G401.6 (cell line): Measurements from ENCODE around the gene GPR137.
"Not testable (repeated sequence)": the region's sequence is repeated elsewhere in the genome, so short reads cannot be mapped to it uniquely, and the experiment has no call there.

Experiments
- FAIRE-seq: peaks from 2 replicates; lab custom pipeline; 2012; peaks lifted over from hg19 to GRCh38; lab: Jason Lieb, UNC

The GPR137 gene

DNA sequence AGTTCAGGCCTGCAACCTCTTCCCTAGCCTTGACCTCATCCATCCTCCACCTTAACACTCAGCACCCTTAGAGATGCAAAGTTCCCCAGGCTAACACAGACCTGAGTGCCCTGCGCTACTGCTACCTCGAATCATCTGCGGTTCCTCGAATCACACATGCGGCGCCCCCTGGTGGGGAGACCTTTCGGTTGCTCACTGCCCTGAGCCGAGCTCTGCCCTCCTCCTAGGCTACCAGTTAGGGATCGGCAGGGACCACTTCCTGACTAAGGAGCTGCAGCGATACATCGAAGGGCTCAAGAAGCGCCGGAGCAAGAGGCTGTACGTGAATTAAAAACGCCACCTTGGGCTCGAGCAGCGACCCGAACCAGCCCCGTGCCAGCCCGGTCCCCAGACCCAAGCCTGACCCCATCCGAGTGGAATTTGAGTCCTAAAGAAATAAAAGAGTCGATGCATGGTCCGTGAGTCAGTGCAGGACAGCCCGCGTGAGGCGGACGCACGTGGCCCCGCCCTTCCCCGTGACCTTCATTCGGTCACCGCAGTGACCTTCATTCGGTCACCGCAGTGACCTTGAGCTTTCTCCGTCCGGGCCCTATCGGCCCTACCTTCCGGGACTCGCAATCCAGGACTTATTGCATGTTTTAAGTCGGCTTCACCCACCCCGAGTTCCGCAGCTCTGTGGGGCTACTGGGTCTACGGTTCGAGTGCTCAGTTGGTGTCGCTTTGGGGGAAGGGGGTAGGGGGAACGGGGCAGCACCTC, 18.8 kb downstream of the GPR137 start:
- peak; percentile 91 for FAIRE-seq

DNA sequence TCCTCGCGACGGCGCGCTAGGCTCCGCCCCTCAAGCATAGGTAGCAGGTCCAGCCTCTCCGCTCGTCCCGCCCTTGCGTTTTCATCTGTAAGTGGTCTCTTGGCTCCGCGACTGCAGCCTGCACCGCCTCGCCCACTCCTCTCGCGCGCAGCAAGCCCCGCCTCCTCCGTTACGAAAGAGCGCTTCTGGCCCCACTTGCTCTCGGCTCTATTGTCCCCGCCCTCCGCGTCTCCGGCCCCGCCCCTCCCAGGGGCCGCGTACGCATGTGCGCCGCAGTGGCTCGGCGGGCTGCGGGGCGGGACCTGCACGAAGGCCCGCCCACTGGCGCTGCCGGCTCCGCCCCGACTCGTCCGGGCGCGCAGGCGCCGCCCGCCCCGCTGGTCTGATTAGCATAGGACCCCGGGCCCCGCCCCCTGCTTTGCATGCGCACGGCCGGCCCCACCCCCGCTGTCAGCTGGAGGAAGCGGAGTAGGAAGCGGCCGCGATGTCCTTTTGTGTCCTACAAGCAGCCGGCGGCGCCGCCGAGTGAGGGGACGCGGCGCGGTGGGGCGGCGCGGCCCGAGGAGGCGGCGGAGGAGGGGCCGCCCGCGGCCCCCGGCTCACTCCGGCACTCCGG, 19.5 kb downstream of the GPR137 start, which contains the start of gene ESRRA:
ESRRA (plus strand) TSS at position 450 of the 616 bp plus-strand sequence. CDS start 1,656 bp downstream, outside the sequence.
- peak; percentile 84 for FAIRE-seq

GRCh38 chr11:64305691-64306562, 20.3 kb downstream of the GPR137 start:
- FAIRE-seq, result no peak

DNA sequence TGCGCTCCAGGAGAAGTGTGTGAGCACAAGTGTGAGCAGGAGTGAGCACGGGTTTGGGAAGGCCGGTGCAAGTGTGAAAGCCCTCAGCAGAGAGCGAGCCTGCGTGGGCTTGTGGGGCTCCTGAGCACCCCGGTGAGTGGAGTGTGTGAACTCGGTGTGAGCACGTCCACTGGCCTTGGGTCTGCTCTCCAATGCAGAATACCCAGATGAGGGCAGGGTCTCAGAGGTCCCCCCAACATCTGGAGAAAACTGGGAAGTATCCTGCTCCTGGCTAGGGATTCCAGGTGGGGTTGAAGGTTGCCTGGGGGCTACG, 20.9 kb downstream of the GPR137 start:
- FAIRE-seq, result no peak

- FAIRE-seq, result no peak
Observed at GRCh38 chr11:64306876-64307622, 21.4 kb downstream of the GPR137 start.

GRCh38 chr11:64307795-64308194, 22.1 kb downstream of the GPR137 start:
- not testable (repeated sequence) for FAIRE-seq

- FAIRE-seq, result no peak
Observed at GRCh38 chr11:64312947-64313346, 27.3 kb downstream of the GPR137 start.

DNA sequence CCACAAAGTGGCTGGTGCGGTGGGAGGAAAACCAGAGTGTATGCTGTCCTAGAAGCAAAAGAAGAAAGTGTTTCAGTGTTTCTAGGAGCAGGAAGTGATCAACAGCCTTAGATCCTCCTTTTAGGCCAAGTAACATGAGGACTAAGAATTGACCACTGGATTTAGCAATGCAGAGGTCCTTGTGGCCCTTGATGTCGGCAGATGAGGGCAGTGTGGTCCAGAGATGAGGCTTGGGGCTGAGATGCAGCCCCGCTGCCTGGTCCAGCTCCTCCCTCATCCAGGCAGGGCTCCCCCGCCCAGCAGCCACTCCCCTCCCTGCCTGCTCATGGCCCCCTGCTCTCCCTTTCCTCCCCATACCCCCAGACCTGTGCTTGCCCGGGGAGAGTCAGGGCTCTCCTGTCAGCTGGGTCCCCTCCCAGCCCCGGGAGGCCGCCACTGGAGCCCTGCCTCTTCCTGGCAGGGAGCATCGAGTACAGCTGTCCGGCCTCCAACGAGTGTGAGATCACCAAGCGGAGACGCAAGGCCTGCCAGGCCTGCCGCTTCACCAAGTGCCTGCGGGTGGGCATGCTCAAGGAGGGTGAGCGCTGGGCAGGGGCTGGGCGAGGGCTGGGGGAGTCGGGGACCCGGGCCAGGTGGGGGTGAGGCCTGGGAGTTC, 28.0 kb downstream of the GPR137 start:
- FAIRE-seq, result no peak

- no peak for FAIRE-seq
Observed at GRCh38 chr11:64314146-64314804, 28.6 kb downstream of the GPR137 start.

DNA sequence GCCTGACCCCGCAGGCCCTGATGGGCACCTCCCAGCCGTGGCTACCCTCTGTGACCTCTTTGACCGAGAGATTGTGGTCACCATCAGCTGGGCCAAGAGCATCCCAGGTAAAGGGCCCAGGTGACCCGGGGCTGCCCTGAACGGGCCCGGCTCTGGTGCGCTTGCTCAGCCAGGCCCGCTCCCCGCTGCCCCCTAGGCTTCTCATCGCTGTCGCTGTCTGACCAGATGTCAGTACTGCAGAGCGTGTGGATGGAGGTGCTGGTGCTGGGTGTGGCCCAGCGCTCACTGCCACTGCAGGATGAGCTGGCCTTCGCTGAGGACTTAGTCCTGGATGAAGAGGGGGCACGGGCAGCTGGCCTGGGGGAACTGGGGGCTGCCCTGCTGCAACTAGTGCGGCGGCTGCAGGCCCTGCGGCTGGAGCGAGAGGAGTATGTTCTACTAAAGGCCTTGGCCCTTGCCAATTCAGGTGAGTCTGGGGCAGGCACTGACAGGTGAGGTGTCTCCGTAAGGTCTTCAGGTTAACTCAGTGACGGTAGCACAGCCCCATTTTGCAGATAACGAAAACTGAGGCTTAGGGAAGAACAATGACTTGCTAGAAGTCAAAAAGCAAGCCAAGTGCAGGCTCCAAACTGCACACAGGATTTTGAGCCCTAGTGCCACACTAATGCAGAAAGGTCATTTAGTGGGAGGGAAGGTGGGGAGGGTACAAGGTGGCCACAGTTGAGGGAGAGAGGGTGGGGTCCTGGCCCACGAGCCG, 29.3 kb downstream of the GPR137 start:
- no peak for FAIRE-seq

GRCh38 chr11:64315667-64316526, 30.2 kb downstream of the GPR137 start:
- FAIRE-seq, result not testable (repeated sequence)

GRCh38 chr11:64316672-64317324, 31.1 kb downstream of the GPR137 start:
- FAIRE-seq, result peak; percentile 39

- peak; percentile 99 for FAIRE-seq
Observed at GRCh38 chr11:64317325-64317960, 31.8 kb downstream of the GPR137 start, which contains the start of gene TRMT112. Gene TRMT112, minus strand, starts transcription at chr11:64317559. Its CDS starts 33 bp downstream, at chr11:64317526.

DNA sequence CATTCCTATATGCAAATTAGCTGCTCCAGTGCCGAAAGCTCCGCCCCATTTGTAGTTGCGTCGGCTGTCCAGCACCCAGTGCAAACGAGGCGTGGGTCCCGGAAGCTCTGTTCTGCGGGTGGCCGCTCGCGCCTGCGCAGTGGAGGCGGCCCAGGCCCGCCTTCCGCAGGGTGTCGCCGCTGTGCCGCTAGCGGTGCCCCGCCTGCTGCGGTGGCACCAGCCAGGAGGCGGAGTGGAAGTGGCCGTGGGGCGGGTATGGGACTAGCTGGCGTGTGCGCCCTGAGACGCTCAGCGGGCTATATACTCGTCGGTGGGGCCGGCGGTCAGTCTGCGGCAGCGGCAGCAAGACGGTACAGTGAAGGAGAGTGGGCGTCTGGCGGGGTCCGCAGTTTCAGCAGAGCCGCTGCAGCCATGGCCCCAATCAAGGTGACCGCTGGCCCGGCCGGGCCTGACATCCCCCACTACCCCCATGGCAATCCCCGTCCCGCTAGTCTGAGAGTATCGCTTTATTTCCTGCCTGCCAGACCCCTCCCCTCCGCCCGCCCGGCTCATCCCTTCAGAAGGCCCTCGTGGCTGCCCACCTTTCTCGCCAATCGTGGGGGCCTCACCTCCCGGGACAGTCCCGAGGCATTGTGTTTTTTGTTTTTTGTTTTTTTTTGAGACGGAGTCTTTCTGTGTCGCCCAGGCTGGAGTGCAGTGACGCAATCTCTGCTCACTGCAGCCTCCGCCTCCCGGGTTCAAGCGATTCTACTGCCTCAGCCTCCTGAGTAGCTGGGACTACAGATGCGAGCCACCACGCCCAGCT, 32.5 kb downstream of the GPR137 start, which contains the start of gene PRDX5:
PRDX5 (plus strand) TSS at position 161 of the 805 bp plus-strand sequence; CDS start at position 256, 95 bp downstream.
- FAIRE-seq, result no peak

GRCh38 chr11:64318766-64319761, 33.4 kb downstream of the GPR137 start:
- no peak for FAIRE-seq

GRCh38 chr11:64320556-64320955, 34.9 kb downstream of the GPR137 start:
- no peak for FAIRE-seq
